ENCODE results near the gene CDC42BPG. TPM values are rescaled to one million over a fixed set of nuclear protein-coding genes. Genes with fewer than 3 reads are reported as not detected.

The CDC42BPG gene
- total and polyA plus RNA-seq, 10 of the 15 experiments (the other 5 are each of a cell fraction or from before 2014, with no cell fraction given): 0.02 to 1.3 (median 0.09) TPM; not detected in 1

DNA sequence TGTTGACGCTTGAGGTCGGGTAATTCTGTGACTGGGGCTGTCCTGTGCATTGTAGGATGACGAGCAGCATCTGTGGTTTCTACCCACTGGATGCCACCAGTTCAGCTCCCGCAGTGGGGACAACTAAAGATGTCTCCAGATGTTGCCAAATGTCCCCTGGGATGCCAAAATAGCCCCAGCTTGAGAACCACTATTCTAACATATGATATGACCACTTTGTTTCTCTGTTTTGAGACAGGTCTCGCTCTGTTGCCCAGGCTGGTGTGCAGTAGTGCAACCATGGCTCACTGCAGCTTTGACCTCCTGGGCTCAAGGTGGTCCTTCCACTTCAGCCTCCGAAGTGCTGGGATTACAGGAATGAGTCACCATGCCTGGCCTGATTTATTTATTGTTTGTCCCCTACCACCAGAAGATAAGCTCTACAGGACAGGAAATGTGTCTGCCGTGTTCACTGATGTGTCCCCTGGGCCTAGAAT lies 29.7 kb downstream of the CDC42BPG start (continued):
- TF ChIP-seq, protein P1, sequence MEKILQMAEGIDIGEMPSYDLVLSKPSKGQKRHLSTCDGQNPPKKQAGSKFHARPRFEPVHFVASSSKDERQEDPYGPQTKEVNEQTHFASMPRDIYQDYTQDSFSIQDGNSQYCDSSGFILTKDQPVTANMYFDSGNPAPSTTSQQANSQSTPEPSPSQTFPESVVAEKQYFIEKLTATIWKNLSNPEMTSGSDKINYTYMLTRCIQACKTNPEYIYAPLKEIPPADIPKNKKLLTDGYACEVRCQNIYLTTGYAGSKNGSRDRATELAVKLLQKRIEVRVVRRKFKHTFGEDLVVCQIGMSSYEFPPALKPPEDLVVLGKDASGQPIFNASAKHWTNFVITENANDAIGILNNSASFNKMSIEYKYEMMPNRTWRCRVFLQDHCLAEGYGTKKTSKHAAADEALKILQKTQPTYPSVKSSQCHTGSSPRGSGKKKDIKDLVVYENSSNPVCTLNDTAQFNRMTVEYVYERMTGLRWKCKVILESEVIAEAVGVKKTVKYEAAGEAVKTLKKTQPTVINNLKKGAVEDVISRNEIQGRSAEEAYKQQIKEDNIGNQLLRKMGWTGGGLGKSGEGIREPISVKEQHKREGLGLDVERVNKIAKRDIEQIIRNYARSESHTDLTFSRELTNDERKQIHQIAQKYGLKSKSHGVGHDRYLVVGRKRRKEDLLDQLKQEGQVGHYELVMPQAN (conservative IDR thresholded peaks at IDR 0.05): no peak
- TF ChIP-seq, protein P2, sequence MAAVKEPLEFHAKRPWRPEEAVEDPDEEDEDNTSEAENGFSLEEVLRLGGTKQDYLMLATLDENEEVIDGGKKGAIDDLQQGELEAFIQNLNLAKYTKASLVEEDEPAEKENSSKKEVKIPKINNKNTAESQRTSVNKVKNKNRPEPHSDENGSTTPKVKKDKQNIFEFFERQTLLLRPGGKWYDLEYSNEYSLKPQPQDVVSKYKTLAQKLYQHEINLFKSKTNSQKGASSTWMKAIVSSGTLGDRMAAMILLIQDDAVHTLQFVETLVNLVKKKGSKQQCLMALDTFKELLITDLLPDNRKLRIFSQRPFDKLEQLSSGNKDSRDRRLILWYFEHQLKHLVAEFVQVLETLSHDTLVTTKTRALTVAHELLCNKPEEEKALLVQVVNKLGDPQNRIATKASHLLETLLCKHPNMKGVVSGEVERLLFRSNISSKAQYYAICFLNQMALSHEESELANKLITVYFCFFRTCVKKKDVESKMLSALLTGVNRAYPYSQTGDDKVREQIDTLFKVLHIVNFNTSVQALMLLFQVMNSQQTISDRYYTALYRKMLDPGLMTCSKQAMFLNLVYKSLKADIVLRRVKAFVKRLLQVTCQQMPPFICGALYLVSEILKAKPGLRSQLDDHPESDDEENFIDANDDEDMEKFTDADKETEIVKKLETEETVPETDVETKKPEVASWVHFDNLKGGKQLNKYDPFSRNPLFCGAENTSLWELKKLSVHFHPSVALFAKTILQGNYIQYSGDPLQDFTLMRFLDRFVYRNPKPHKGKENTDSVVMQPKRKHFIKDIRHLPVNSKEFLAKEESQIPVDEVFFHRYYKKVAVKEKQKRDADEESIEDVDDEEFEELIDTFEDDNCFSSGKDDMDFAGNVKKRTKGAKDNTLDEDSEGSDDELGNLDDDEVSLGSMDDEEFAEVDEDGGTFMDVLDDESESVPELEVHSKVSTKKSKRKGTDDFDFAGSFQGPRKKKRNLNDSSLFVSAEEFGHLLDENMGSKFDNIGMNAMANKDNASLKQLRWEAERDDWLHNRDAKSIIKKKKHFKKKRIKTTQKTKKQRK (IDR thresholded peaks at IDR 0.05; ENCODE audit: low read depth, low read length): no peak
- TF ChIP-seq FOXM1 (IDR thresholded peaks at IDR 0.05; ENCODE audit: low read depth, low read length) (no peak), ZNF384 (IDR thresholded peaks at IDR 0.05; ENCODE audit: borderline replicate concordance, low read depth, low read length) (no peak), ZZZ3 (IDR thresholded peaks at IDR 0.05; ENCODE audit: control insufficient read depth, insufficient read length, low read depth) (no peak), BHLHE40 (IDR thresholded peaks at IDR 0.05; ENCODE audit: borderline replicate concordance in 1 of 2, low read depth in 2 of 2, low read length in 1 of 2) (peak in 1 of 2 experiments; percentile 12; a peak in 2 of 4 replicates), ESRRA (IDR thresholded peaks at IDR 0.05; ENCODE audit: low read length) (no peak), GATAD2B (conservative IDR thresholded peaks at IDR 0.05; ENCODE audit: low read depth) (peak; percentile 54), KLF5 (IDR thresholded peaks at IDR 0.05; ENCODE audit: partially characterized antibody) (no peak), SREBF1 (IDR thresholded peaks at IDR 0.05; ENCODE audit: low read length) (no peak), HCFC1 (IDR thresholded peaks at IDR 0.05; ENCODE audit: low read length) (no peak), RB1 (IDR thresholded peaks at IDR 0.05; ENCODE audit: borderline replicate concordance) (no peak), NFIC (IDR thresholded peaks at IDR 0.05; ENCODE audit: low read depth, low read length) (no peak), TARDBP (IDR thresholded peaks at IDR 0.05; ENCODE audit: borderline replicate concordance) (no peak)
- TF ChIP-seq, protein P3, sequence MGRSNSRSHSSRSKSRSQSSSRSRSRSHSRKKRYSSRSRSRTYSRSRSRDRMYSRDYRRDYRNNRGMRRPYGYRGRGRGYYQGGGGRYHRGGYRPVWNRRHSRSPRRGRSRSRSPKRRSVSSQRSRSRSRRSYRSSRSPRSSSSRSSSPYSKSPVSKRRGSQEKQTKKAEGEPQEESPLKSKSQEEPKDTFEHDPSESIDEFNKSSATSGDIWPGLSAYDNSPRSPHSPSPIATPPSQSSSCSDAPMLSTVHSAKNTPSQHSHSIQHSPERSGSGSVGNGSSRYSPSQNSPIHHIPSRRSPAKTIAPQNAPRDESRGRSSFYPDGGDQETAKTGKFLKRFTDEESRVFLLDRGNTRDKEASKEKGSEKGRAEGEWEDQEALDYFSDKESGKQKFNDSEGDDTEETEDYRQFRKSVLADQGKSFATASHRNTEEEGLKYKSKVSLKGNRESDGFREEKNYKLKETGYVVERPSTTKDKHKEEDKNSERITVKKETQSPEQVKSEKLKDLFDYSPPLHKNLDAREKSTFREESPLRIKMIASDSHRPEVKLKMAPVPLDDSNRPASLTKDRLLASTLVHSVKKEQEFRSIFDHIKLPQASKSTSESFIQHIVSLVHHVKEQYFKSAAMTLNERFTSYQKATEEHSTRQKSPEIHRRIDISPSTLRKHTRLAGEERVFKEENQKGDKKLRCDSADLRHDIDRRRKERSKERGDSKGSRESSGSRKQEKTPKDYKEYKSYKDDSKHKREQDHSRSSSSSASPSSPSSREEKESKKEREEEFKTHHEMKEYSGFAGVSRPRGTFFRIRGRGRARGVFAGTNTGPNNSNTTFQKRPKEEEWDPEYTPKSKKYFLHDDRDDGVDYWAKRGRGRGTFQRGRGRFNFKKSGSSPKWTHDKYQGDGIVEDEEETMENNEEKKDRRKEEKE (IDR thresholded peaks at IDR 0.05): no peak
- TF ChIP-seq, protein P4, sequence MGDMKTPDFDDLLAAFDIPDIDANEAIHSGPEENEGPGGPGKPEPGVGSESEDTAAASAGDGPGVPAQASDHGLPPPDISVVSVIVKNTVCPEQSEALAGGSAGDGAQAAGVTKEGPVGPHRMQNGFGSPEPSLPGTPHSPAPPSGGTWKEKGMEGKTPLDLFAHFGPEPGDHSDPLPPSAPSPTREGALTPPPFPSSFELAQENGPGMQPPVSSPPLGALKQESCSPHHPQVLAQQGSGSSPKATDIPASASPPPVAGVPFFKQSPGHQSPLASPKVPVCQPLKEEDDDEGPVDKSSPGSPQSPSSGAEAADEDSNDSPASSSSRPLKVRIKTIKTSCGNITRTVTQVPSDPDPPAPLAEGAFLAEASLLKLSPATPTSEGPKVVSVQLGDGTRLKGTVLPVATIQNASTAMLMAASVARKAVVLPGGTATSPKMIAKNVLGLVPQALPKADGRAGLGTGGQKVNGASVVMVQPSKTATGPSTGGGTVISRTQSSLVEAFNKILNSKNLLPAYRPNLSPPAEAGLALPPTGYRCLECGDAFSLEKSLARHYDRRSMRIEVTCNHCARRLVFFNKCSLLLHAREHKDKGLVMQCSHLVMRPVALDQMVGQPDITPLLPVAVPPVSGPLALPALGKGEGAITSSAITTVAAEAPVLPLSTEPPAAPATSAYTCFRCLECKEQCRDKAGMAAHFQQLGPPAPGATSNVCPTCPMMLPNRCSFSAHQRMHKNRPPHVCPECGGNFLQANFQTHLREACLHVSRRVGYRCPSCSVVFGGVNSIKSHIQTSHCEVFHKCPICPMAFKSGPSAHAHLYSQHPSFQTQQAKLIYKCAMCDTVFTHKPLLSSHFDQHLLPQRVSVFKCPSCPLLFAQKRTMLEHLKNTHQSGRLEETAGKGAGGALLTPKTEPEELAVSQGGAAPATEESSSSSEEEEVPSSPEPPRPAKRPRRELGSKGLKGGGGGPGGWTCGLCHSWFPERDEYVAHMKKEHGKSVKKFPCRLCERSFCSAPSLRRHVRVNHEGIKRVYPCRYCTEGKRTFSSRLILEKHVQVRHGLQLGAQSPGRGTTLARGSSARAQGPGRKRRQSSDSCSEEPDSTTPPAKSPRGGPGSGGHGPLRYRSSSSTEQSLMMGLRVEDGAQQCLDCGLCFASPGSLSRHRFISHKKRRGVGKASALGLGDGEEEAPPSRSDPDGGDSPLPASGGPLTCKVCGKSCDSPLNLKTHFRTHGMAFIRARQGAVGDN (IDR thresholded peaks at IDR 0.05): no peak
- TF ChIP-seq, protein P5, sequence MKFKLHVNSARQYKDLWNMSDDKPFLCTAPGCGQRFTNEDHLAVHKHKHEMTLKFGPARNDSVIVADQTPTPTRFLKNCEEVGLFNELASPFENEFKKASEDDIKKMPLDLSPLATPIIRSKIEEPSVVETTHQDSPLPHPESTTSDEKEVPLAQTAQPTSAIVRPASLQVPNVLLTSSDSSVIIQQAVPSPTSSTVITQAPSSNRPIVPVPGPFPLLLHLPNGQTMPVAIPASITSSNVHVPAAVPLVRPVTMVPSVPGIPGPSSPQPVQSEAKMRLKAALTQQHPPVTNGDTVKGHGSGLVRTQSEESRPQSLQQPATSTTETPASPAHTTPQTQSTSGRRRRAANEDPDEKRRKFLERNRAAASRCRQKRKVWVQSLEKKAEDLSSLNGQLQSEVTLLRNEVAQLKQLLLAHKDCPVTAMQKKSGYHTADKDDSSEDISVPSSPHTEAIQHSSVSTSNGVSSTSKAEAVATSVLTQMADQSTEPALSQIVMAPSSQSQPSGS (IDR thresholded peaks at IDR 0.05; ENCODE audit: low read length): peak; percentile 31
